K562 (cell line): ENCODE measurements around the gene CDK5RAP3. TPM values are rescaled to one million over a fixed set of nuclear protein-coding genes. Genes with fewer than 3 reads are reported as not detected.

Source experiments
- ATF3 ChIP-seq, 2 experiments: fragments of 450-650 bp in 1 of 2; sonication (generic) in 1 of 2; formaldehyde crosslinking in 1 of 2; IDR thresholded peaks in 1 of 2; conservative IDR thresholded peaks in 1 of 2; 2 replicates each; pipeline versions ENCODE4 v1.6.1 to v1.8.1; 2016 to 2023; ENCODE audit warnings: mild to moderate bottlenecking in 2 of 2, moderate library complexity in 2 of 2, inconsistent platforms in 1 of 2, missing genetic modification reagents in 1 of 2
- DMBX1 ChIP-seq: fragments of 250-450 bp; sonication (Bioruptor Pico); IDR thresholded peaks from 2 replicates; pipeline ENCODE4 v1.8.0; 2022; ENCODE audit warnings: inconsistent platforms, mild to moderate bottlenecking, moderate library complexity, borderline replicate concordance
- DNMT1 ChIP-seq: fragments of 450-650 bp; IDR thresholded peaks from 2 replicates; pipeline ENCODE4 v1.6.1; 2016; ENCODE audit warnings: antibody characterized with exemption, mild to moderate bottlenecking
- FOXA1 ChIP-seq: fragments of 450-650 bp; IDR thresholded peaks from 2 replicates; pipeline ENCODE4 v1.6.1; 2016; ENCODE audit warnings: mild to moderate bottlenecking, borderline replicate concordance
- IRF2 ChIP-seq: sonication (generic); formaldehyde crosslinking; IDR thresholded peaks from 2 replicates; pipeline ENCODE4 v1.8.1; 2022; ENCODE audit warnings: mild to moderate bottlenecking, missing genetic modification reagents
- MEF2D ChIP-seq: conservative IDR thresholded peaks from 2 replicates; pipeline ENCODE4 v1.6.1; 2016; ENCODE audit warnings: low read depth, missing genetic modification characterization, missing compliant biosample characterization
- PHF8 ChIP-seq: fragments of 200-600 bp; sonication (generic); IDR thresholded peaks from 2 replicates; pipeline ENCODE4 v1.6.1; 2012; ENCODE audit warnings: mixed run types, mild to moderate bottlenecking, inconsistent platforms, low read length, moderate library complexity, borderline replicate concordance
- RBM39 ChIP-seq: fragments of 200-400 bp; formaldehyde crosslinking; optimal IDR thresholded peaks from 2 replicates; pipeline ENCODE3; 2018; ENCODE audit warnings: low read depth, low read length
- SNRNP70 ChIP-seq: fragments of 200-400 bp; formaldehyde crosslinking; optimal IDR thresholded peaks from 2 replicates; pipeline ENCODE3; 2017; ENCODE audit warnings: low read depth, low read length
- TARDBP ChIP-seq: fragments of 450-650 bp; IDR thresholded peaks from 2 replicates; pipeline ENCODE4 v1.6.1; 2016
- ZNF175 ChIP-seq: fragments of 200-800 bp; sonication (Bioruptor generic); IDR thresholded peaks from 2 replicates; pipeline ENCODE4 v1.6.1; 2016; ENCODE audit warnings: low read depth, mild to moderate bottlenecking, missing genetic modification characterization, missing compliant biosample characterization
- ZNF197 ChIP-seq: fragments of 200-800 bp; sonication (Bioruptor generic); IDR thresholded peaks from 2 replicates; pipeline ENCODE4 v1.6.1; 2016; ENCODE audit warnings: low read depth, missing genetic modification characterization, missing compliant biosample characterization
- ZNF224 ChIP-seq: sonication (generic); formaldehyde crosslinking; IDR thresholded peaks from 2 replicates; pipeline ENCODE4 v1.8.0; 2022; ENCODE audit warnings: mild to moderate bottlenecking, missing genetic modification reagents
- ZNF23 ChIP-seq: fragments of 250-450 bp; sonication (Bioruptor Pico); IDR thresholded peaks from 2 replicates; pipeline ENCODE4 v1.4.0; 2020; ENCODE audit warnings: mild to moderate bottlenecking
- ZNF277 ChIP-seq: fragments of 250-450 bp; sonication (Bioruptor Pico); IDR thresholded peaks from 2 replicates; pipeline ENCODE4 v1.8.0; 2022; ENCODE audit warnings: inconsistent platforms, mild to moderate bottlenecking, moderate library complexity, borderline replicate concordance
- ZNF518B ChIP-seq: fragments of 250-450 bp; sonication (Bioruptor Pico); IDR thresholded peaks from 2 replicates; pipeline ENCODE4 v1.5.0; 2021; ENCODE audit warnings: mild to moderate bottlenecking, moderate library complexity
- polyA plus RNA-seq, 8 experiments: library from polyadenylated mRNA; depleted of rRNA in 4 of 8; stranded (reverse) in 5 of 8; unstranded in 3 of 8; fragments of >200 nt; fragmentation: Nextera tagmentation in 2 of 8; fragmentation: Illumina TruSeq in 1 of 8; extraction: Ambion mirVana in 2 of 8; extraction: Trizol in 1 of 8; gene quantifications; 2 replicates each; pipeline versions ENCODE4 v1.2.1 to v1.2.3, GENCODE V29; 2011 to 2014; ENCODE audit warnings: inconsistent platforms in 1 of 8, missing spikeins in 1 of 8
- total RNA-seq, 7 experiments: library from RNA; depleted of rRNA in 6 of 7; stranded (reverse); fragments of >200 nt in 6 of 7; fragmentation: Illumina TruSeq in 2 of 7; extraction: Trizol in 2 of 7; gene quantifications; 2 replicates each; pipeline versions ENCODE4 v1.2.1 to v1.2.3, GENCODE V29; 2011 to 2021; ENCODE audit warnings: low replicate concordance in 1 of 7
- TF ChIP-seq, protein P1 (sequence below), 2 experiments: fragments of 450-650 bp; IDR thresholded peaks; 2 replicates each; pipeline ENCODE4 v1.6.1; 2016
- TF ChIP-seq, protein P2 (sequence below): fragments of 250-450 bp; sonication (Bioruptor Pico); IDR thresholded peaks from 2 replicates; pipeline ENCODE4 v1.8.0; 2022; ENCODE audit warnings: inconsistent platforms

CDK5RAP3 gene
- total and polyA plus RNA-seq, 9 of the 15 experiments (the other 6 are each of a cell fraction or from before 2014, with no cell fraction given) = 44.2 to 202 (median 91.5) TPM

- TF ChIP-seq MEF2D (0 out of 2 replicates have a peak, but pooled peaks have one; percentile 24), IRF2 (CRISPR knock-in tag) (no peak), ZNF518B (no peak), ZNF197 (CRISPR knock-in tag) (no peak; the same call in 1 of the 2 replicates), RBM39 (no peak), ZNF277 (CRISPR knock-in tag) (no peak), DNMT1 (0 out of 2 replicates have a peak, but pooled peaks have one; percentile 21), TARDBP (no peak), ZNF175 (peak; percentile 65; the same call in 1 of the 2 replicates), ATF3 (IDR thresholded peaks at IDR 0.05) (peak; percentile 53; the same call in 1 of the 2 replicates), ATF3 (CRISPR knock-in tag; conservative IDR thresholded peaks at IDR 0.05) (no peak), ZNF224 (CRISPR knock-in tag) (no peak), SNRNP70 (no peak), FOXA1 (no peak), DMBX1 (no peak), ZNF23 (CRISPR knock-in tag) (no peak), PHF8 (peak; percentile 16; the same call in 1 of the 2 replicates)
- TF ChIP-seq, protein P1, sequence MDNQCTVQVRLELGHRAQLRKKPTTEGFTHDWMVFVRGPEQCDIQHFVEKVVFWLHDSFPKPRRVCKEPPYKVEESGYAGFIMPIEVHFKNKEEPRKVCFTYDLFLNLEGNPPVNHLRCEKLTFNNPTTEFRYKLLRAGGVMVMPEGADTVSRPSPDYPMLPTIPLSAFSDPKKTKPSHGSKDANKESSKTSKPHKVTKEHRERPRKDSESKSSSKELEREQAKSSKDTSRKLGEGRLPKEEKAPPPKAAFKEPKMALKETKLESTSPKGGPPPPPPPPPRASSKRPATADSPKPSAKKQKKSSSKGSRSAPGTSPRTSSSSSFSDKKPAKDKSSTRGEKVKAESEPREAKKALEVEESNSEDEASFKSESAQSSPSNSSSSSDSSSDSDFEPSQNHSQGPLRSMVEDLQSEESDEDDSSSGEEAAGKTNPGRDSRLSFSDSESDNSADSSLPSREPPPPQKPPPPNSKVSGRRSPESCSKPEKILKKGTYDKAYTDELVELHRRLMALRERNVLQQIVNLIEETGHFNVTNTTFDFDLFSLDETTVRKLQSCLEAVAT (IDR thresholded peaks at IDR 0.05) = no peak
- TF ChIP-seq, protein P2, sequence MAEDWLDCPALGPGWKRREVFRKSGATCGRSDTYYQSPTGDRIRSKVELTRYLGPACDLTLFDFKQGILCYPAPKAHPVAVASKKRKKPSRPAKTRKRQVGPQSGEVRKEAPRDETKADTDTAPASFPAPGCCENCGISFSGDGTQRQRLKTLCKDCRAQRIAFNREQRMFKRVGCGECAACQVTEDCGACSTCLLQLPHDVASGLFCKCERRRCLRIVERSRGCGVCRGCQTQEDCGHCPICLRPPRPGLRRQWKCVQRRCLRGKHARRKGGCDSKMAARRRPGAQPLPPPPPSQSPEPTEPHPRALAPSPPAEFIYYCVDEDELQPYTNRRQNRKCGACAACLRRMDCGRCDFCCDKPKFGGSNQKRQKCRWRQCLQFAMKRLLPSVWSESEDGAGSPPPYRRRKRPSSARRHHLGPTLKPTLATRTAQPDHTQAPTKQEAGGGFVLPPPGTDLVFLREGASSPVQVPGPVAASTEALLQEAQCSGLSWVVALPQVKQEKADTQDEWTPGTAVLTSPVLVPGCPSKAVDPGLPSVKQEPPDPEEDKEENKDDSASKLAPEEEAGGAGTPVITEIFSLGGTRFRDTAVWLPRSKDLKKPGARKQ (CRISPR knock-in tag) = no peak
These were observed 31.5 kb downstream of the CDK5RAP3 start (continued) for GRCh38 chr17:48002266-48002915.
